ENCODE results near the gene CRB1.

CRB1 gene

GRCh38 chr1:197429372-197429771 is 161.3 kb downstream of the CRB1 start (continued):
- TF ChIP-seq ZNF518A (tag by site-specific recombination; conservative IDR thresholded peaks at IDR 0.05; ENCODE audit: low read depth) (no peak), GLI4 (tag by site-specific recombination; IDR thresholded peaks at IDR 0.05) (no peak), ZNF548 (tag by site-specific recombination; IDR thresholded peaks at IDR 0.05) (no peak), ZBTB10 (tag by site-specific recombination; IDR thresholded peaks at IDR 0.05) (no peak)

GRCh38 chr1:197435224-197435623 is 167.2 kb downstream of the CRB1 start:
- Histone ChIP-seq H3K27ac (ENCODE audit: extremely low read depth, low read depth, low read length) (no peak overlapping the region), H3K36me3 (ENCODE audit: control insufficient read depth in 2 of 2, insufficient read depth in 1 of 2, low read length in 2 of 2) (no peaks in the 10 kb centered on the region), H3K9me3 (ENCODE audit: control insufficient read depth, insufficient read depth, low read depth, low read length) (no peaks in the 10 kb centered on the region), H3K4me1 (ENCODE audit: control insufficient read depth, insufficient read depth, low read length) (no peaks in the 10 kb centered on the region), H3K4me3 (ENCODE audit: low read depth, low read length) (no peak overlapping the region)
- CTCF ChIA-PET = no interaction called here
- TF ChIP-seq ZNF843 (tag by site-specific recombination; IDR thresholded peaks at IDR 0.05) = no peak
- TF ChIP-seq HOXA7 (CRISPR knock-in tag; IDR thresholded peaks at IDR 0.05; ENCODE audit: borderline replicate concordance) = no peak
- TF ChIP-seq ZNF37A (tag by site-specific recombination; IDR thresholded peaks at IDR 0.05) = no peak
- POLR2A ChIA-PET = no interaction called here

- ChIA-PET CTCF (no interaction called here), POLR2A (no interaction called here)
- Histone ChIP-seq H3K9me3 (ENCODE audit: control insufficient read depth, insufficient read depth, low read depth, low read length) (no peaks in the 10 kb centered on the region), H3K4me1 (ENCODE audit: control insufficient read depth, insufficient read depth, low read length) (no peaks in the 10 kb centered on the region), H3K27ac (ENCODE audit: extremely low read depth, low read depth, low read length) (no peak overlapping the region), H3K36me3 (ENCODE audit: control insufficient read depth in 2 of 2, insufficient read depth in 1 of 2, low read length in 2 of 2) (no peaks in the 10 kb centered on the region), H3K4me3 (ENCODE audit: low read depth, low read length) (no peak overlapping the region)
- TF ChIP-seq ZNF830 (tag by site-specific recombination; IDR thresholded peaks at IDR 0.05; ENCODE audit: low read depth) (no peak), KLF17 (tag by site-specific recombination; IDR thresholded peaks at IDR 0.05) (no peak), ZNF639 (tag by site-specific recombination; IDR thresholded peaks at IDR 0.05) (no peak), TRIM28 (IDR thresholded peaks at IDR 0.05; ENCODE audit: borderline replicate concordance, low read length) (no peak), ZBTB44 (tag by site-specific recombination; IDR thresholded peaks at IDR 0.05) (no peak), ZSCAN18 (tag by site-specific recombination; IDR thresholded peaks at IDR 0.05) (no peak), ZNF544 (tag by site-specific recombination; IDR thresholded peaks at IDR 0.05) (no peak), ZNF664 (tag by site-specific recombination; IDR thresholded peaks at IDR 0.05) (no peak), ZNF654 (tag by site-specific recombination; IDR thresholded peaks at IDR 0.05; ENCODE audit: low read depth) (no peak), ZNF146 (tag by site-specific recombination; IDR thresholded peaks at IDR 0.05) (no peak)
Measured at GRCh38 chr1:197437601-197438000, 169.5 kb downstream of the CRB1 start.
